GM18520 (cell line): ENCODE measurements around the gene TMEM198.

Source experiments
- ATAC-seq: cut with Tn5 transposase; IDR thresholded peaks from one replicate; pipeline ENCODE4 v1.9.1; 2021; ENCODE audit not compliant: unreplicated experiment

Gene TMEM198

GRCh38 chr2:219560893-219561178, 17.0 kb downstream of the TMEM198 start:
- ATAC-seq = no peak

- no peak for ATAC-seq
These were observed 17.6 kb downstream of the TMEM198 start for GRCh38 chr2:219561179-219562048.

DNA sequence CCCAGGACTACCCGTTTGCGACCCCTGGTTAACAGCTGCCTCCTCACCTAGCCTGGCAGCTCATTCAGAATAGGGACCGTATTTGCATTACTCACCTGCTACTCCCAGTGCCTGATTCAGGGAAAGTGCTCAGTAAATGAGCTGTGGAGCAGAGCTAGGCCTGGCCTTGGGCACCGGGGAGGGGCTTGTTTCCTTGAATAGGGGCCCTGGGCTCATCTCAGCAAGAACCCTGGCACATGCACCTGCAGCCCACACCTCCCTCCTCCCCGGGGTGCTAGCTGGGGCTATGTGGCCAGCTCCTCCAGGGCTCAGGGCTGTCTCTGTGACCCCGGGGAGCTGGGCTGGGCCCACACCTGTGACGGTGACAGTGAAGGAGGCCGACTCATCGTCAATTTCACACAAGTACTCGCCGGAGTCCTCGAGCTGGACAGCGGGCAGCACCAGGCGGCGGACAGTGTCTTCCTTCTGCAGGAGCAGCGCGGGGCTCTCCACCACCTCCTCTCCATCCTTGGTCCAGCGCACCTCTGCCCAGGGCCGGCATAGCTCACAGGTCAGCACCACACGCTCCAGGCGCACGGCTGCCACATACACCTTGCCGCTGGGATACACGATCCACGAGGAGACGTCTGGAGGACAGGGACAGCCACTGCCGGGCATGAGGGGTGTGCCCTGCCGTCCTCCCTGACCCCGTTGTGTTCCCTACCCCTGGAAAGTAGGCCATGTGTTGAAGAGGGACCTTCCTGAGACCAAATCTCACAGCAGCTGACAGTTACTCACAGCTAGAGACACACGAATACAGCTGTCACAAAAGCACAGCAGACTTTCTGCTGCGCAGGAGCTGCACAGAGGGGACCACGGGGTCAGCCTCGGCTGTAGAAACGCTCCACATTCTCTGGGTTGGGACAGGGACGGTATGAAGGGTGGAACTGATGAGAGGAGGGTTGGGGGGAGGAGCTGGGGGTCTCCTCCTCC, 18.5 kb downstream of the TMEM198 start:
- no peak for ATAC-seq

- ATAC-seq = no peak
These were observed 19.6 kb downstream of the TMEM198 start for GRCh38 chr2:219563271-219563928.

DNA sequence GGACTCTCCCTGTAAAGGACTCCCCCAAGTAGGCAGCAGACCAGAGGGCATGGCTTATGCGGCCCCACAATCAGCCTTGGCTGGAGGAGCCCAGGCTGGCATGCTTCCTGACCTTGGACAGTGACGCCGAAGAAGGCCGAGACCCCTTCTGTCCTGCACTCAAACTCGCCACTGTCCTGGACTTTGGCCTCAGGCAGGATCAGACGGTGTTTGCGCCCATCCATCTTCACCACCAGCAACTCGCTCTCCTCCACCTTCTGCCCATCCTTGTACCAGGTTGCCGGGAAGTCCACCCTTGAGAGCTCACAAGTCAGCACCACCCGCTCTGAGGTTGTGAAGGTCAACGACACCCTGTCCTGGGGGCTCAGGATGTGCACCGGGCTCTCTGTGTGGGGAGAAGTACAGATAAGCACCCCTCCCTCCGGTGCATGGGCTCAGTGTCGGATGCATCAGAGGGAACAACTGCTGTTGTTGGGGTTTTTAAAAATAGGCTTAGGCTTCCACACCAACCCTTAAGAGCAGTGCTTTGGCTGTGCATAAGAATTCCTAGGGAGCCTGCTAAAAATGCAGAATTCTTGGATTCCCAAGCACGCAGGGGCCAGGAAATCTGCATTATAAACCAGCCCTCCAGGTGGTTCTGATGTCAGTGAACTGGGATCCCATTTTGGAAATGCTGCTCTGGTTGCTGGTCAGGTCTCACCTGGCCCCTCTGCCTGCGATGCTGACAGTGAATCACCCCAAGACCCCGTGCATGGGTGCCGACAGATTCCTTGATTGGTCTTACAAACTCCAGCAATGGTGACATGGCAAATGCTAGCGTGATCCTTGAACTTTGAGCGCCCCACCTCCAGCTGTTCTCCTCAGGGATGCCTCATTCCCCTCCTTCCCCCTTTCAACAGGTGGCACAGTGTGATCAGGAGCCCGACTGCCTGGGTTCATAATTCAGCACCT, 21.6 kb downstream of the TMEM198 start:
- ATAC-seq = no peak

GRCh38 chr2:219566640-219567039, 22.8 kb downstream of the TMEM198 start:
- ATAC-seq = no peak

GRCh38 chr2:219567131-219567530, 23.3 kb downstream of the TMEM198 start:
- ATAC-seq = no peak

DNA sequence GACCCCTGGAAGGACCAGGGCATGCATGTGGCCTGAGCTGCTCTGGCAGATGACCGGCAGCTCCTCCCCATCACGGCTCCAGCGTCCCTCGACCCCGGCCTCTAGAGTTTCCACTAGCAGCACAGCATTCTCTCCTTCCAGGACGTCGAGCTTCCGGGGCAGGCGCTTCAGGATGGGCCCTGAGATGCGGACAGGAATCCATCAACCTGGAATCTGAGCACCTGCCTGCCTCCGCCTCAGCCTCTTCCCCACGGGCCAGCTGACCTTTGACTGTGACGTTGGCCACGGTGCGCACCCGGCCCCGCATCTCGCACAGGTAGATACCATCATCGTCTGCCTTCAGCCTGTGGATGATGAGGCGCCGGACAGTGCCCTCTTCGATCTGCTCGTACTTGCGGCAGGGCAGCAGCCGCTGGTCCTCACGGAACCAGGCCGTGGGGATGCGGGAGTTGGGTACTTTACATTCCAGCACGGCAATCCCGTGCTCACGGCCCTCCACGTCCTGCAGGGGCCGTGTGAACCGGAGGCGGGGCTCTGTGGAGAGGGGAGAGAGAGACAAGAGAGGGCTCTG, 24.0 kb downstream of the TMEM198 start:
- no peak for ATAC-seq

GRCh38 chr2:219569041-219569440, 25.2 kb downstream of the TMEM198 start:
- ATAC-seq = no peak

DNA sequence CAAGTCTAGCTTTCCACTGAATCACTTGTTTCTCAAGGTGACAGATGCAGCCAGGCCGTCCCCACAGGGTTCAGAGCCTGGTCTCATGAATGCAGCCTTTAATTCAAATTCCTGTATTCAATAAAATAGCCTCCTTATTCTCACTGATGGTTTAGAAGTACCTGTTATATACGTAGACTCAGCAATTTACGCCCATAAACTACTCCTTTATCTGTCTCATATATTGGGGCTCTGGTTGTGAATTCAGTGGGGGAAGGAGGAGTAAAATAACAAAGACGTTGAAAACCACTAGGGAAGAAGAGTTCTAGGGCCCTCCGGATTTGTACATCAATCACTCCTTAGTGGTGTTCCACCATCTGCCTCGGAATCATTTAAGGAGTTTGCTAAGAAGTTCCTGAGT, 25.8 kb downstream of the TMEM198 start:
- ATAC-seq = no peak

DNA sequence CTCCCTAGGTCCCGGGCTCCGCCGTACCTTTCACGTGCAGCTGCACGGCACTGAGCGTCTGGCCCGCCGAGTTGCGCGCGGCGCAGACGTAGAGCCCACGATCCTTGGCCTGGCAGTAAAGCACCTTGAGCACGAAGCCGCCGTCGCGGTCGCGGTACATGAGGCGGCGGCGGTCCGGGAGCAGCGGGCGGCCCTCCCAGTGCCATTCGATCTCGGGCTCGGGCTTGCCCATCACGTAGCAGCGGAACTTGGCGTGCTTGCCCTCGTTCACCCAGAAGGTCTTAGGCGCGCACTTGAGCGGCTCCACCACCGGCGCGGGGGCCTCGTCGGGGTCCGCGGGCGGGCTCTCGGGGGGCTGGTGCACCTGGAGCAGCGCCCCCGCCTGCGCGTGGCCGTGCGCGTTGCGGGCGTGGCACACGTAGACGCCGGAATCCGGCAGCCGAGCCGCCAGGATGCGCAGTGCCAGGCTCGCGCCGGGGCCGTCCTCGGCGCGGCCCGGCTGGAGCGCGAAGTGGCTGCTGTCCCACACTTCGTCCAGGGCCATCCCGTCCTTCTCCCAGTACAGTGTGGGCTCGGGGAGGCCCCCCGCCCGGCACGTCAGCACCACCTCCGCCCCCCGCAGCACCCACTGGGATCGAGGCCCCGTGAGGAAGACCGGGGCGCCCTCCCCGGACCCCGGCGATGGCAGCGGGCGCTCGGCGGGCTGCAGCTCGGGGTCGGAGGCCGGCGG, 26.5 kb downstream of the TMEM198 start:
- ATAC-seq = no peak

DNA sequence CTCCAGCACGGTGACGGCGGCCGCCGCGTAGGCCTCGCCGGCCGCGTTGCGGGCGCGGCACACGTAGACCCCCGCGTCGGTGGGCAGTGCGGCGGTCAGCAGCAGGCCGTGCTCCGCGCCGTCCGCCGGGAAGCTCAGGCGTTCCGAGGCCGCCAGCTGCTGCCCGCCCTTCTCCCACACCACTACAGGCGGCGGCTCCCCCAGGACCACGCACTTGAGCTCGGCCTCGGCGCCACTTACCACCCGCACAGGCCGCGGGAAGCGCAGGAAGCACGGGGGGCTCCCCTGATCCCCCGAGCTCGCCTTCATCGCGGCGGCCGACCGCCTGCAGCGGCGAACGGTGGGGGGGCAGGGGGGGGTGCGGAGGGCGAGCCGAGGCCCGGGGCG, 27.1 kb downstream of the TMEM198 start:
- ATAC-seq = no peak

GRCh38 chr2:219571311-219572236, 27.7 kb downstream of the TMEM198 start, which contains the start of gene OBSL1:
OBSL1 (minus strand) TSS chr2:219571539; CDS start chr2:219571232, 307 bp downstream.
- no peak for ATAC-seq

- ATAC-seq = no peak
These were observed 28.6 kb downstream of the TMEM198 start, which contains the start of gene INHA for GRCh38 chr2:219572237-219573001. INHA (plus strand) TSS chr2:219572310; CDS start chr2:219572375, 65 bp downstream.

DNA sequence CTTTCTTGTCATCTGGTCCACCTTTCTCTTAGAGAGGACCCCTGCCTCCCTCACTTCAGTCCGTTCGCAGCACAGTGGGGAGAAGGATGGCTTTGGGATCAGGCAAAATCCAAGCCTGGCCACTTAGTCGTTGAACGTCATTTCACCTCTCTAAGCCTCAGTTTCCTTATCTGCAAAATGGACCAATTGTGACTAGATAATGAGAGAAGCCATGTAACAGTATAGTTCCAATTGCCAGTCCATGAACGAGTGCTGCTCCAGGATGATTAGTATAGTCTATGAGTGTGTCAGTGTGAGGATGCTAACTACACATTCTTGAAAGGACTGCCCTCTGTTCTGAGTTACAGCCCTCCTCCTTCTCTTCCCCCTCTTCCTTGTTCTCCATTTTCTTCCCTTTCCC, 29.3 kb downstream of the TMEM198 start:
- no peak for ATAC-seq

GRCh38 chr2:219574484-219575311, 30.9 kb downstream of the TMEM198 start:
- ATAC-seq = no peak
